GM23248 (cell line): ENCODE data around the gene FOSL2. TPM values are rescaled to one million over a fixed set of nuclear protein-coding genes. Genes with fewer than 3 reads are reported as not detected.

Experiments used
- DNase-seq: peaks from one replicate; pipeline ENCODE4 v3.0.0-alpha.2; 2015
- H2AFZ ChIP-seq: fragments of 200-600 bp; sonication (generic); 2 replicates; pipeline ENCODE4 v1.6.1; 2016; ENCODE audit warnings: antibody characterized with exemption
- H3F3A ChIP-seq: fragments of 200-600 bp; sonication (generic); 2 replicates; pipeline ENCODE4 v1.6.1; 2016; ENCODE audit warnings: mild to moderate bottlenecking, antibody characterized with exemption, mixed run types; ENCODE audit not compliant: insufficient read depth
- H3K27ac ChIP-seq: fragments of 200-600 bp; sonication (generic); 2 replicates; pipeline ENCODE4 v1.5.1; 2016; ENCODE audit warnings: mild to moderate bottlenecking
- H3K27me3 ChIP-seq: fragments of 200-600 bp; sonication (generic); replicated peaks from 2 replicates; pipeline ENCODE4 v1.6.1; 2016; ENCODE audit warnings: mild to moderate bottlenecking; ENCODE audit not compliant: insufficient read depth
- H3K36me3 ChIP-seq: fragments of 200-600 bp; sonication (generic); 2 replicates; pipeline ENCODE4 v1.6.1; 2016; ENCODE audit warnings: low read depth, mild to moderate bottlenecking
- H3K4me1 ChIP-seq: fragments of 200-600 bp; sonication (generic); 2 replicates; pipeline ENCODE4 v1.6.1; 2016; ENCODE audit warnings: mild to moderate bottlenecking; ENCODE audit not compliant: insufficient read depth
- H3K4me2 ChIP-seq: fragments of 200-600 bp; sonication (generic); one replicate; pipeline ENCODE4 v1.6.1; 2016; ENCODE audit warnings: mild to moderate bottlenecking; ENCODE audit not compliant: unreplicated experiment
- H3K4me3 ChIP-seq: fragments of 200-600 bp; sonication (generic); 2 replicates; pipeline ENCODE4 v1.5.1; 2016; ENCODE audit warnings: mild to moderate bottlenecking
- H3K79me2 ChIP-seq: fragments of 200-600 bp; sonication (generic); 2 replicates; pipeline ENCODE4 v1.6.1; 2016; ENCODE audit warnings: mild to moderate bottlenecking; ENCODE audit not compliant: insufficient read depth
- H3K9ac ChIP-seq: fragments of 200-600 bp; sonication (generic); 2 replicates; pipeline ENCODE4 v1.6.1; 2016; ENCODE audit warnings: mild to moderate bottlenecking
- H3K9me2 ChIP-seq: fragments of 200-600 bp; sonication (generic); 2 replicates; pipeline ENCODE4 v1.6.1; 2016; ENCODE audit warnings: mixed run types, mild to moderate bottlenecking, moderate library complexity; ENCODE audit not compliant: insufficient read depth
- H3K9me3 ChIP-seq: fragments of 200-600 bp; sonication (generic); one replicate; pipeline ENCODE4 v1.6.1; 2017; ENCODE audit warnings: low read depth
- H4K20me1 ChIP-seq: fragments of 200-600 bp; sonication (generic); 2 replicates; pipeline ENCODE4 v1.6.0; 2016; ENCODE audit not compliant: insufficient read depth
- EZH2 ChIP-seq: fragments of 200-600 bp; sonication (generic); IDR thresholded peaks from 2 replicates; pipeline ENCODE4 v1.6.1; 2018; ENCODE audit warnings: antibody characterized with exemption, mild to moderate bottlenecking; ENCODE audit not compliant: insufficient read depth, poor library complexity, severe bottlenecking
- EZH2phosphoT487 ChIP-seq: fragments of 200-600 bp; sonication (generic); IDR thresholded peaks from 2 replicates; pipeline ENCODE4 v1.6.1; 2018; ENCODE audit warnings: antibody characterized with exemption, moderate library complexity, mild to moderate bottlenecking, low read depth; ENCODE audit not compliant: insufficient read depth
- WGBS, 2 experiments: methylation state at CpG; one replicate each; pipeline ENCODE4 v1.1.6; 2015 to 2017; ENCODE audit warnings: low lambda C conversion rate in 2 of 2, low coverage in 1 of 2; ENCODE audit errors: missing lambda C conversion rate in 2 of 2; 5-methylcytosine and 5-hydroxymethylcytosine counted together
- in situ Hi-C: fragments of 300-500 bp; cut with MboI; formaldehyde crosslinking; loops from 2 replicates; pipeline ENCODE4 v1.15.0; 2020
- polyA plus RNA-seq: library from polyadenylated mRNA; unstranded; fragments of >200 nt; fragmentation: Nextera tagmentation; extraction: Ambion mirVana; gene quantifications from 2 replicates; pipeline ENCODE4 v1.2.1, GENCODE V29; 2016
- total RNA-seq: library from RNA; depleted of rRNA; stranded (reverse); fragments of >200 nt; shearing (Covaris generic); gene quantifications from 2 replicates; pipeline ENCODE4 v1.2.3, GENCODE V29; 2014

Gene FOSL2
- total and polyA plus RNA-seq, 2 experiments from 2014 or later, result 42.4 to 78.0 TPM

DNA sequence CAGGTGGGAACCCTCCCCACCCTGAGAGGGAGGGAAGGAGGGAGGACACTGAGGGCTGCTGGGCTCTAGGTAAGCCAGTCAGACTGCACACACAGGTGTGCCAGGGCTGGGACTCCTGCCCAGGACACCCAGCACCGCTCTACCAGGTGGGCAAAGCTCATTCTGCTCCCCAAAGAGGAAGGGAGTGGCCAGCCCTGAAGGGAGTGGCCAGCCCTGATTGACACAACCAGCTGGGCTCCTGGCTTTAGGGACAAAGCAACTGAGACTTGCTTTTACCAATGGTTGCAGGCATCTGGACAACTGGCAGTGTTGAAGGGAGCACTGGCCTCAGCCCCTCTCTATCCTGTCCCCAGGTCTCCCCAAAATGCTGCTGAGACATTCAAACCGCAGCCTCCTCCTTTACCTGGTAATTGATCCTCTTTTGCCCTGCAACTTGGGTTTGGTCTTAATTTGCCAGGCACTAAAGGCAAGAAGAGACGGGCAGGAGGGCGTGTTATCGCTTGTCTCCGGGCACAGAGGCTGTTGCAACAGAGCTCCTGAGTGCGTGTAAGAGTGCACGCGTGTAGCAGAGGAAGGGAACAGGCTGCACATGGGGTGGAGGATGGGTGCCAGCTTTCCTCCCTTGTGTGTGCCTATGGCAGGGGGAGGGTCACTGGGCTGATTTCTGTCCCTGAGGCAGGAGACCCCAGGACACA is 14.5 kb upstream of the FOSL2 start:
- TF ChIP-seq EZH2 (no peak), EZH2phosphoT487 (no peak)
- in situ Hi-C loops, result no loop called here
- WGBS, 2 experiments, result 92 to 94% methylated on average over 9 of the region's 9 CpGs

DNA sequence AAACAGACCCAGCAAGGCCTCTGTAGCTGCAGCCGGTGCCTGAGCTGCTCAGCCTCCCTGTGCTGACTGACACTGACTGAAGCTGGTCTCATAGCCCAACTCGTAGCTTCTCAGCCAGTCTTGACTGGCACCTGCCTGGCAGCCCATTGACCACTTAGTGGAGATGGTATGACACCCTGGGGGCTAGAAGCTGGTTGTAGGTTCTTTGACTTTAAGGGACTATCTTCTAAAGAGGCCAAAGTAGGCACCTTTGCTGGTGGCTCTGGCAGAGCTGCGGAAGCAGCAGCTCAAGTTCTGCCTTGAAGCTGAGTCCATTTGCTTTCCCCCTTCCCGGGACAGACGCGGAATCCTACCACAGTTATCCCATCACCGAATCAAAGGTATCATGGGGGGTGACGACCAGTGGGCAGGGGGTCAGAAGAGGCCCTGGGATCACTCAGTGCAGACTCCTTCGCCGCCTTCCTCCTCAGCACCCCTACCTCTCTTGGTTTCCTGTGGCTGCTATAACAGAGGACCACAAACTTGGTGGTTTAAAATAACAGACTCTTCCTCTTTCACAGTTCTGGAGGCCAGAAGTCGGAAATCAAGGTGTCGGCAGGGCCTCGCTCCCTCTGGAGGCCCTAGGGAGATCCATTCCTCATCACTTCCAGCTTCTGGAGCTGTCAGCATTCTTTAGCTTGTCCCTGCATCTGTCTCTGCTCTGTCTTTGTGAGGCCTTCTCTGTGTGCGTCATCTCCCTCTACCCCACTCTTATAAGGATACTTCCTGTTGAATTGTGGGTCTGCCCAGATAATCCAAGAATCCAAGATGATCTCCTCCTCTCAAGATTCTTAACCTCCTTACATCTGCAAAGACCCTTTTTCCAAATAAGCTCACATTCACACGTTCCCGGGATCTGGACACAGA is 13.7 kb upstream of the FOSL2 start:
- no peak for DNase-seq
- Histone ChIP-seq H3K9ac (no peak overlapping the region), H3K27me3 (no peaks in the 10 kb centered on the region), H3K4me1 (no peaks in the 10 kb centered on the region), H3K4me3 (no peak overlapping the region), H3K4me2 (no peak overlapping the region), H3K27ac (no peak overlapping the region), H3K79me2 (no peaks in the 10 kb centered on the region), H3K9me3 (no peaks in the 10 kb centered on the region), H3K36me3 (no peaks in the 10 kb centered on the region), H3K9me2 (no peaks in the 10 kb centered on the region), H2AFZ (no peak overlapping the region), H4K20me1 (no peaks in the 10 kb centered on the region), H3F3A (no peaks in the 10 kb centered on the region)
- TF ChIP-seq EZH2phosphoT487, result no peak
- 88 to 90% methylated on average over 16 of the region's 16 CpGs for WGBS, 2 experiments
- in situ Hi-C loops, result no loop called here

More for the DNA sequence above, 14.5 kb upstream of the FOSL2 start:
- no peaks in the 10 kb centered on the region for H3K9me2 ChIP-seq
- no peaks in the 10 kb centered on the region for H3K27me3 ChIP-seq
- no peak overlapping the region for H3K4me2 ChIP-seq
- H3K9ac ChIP-seq, result no peak overlapping the region
- no peaks in the 10 kb centered on the region for H4K20me1 ChIP-seq
- DNase-seq, result no peak
- H3K4me1 ChIP-seq, result no peaks in the 10 kb centered on the region
- no peak overlapping the region for H2AFZ ChIP-seq
- H3K27ac ChIP-seq, result no peak overlapping the region
- H3K9me3 ChIP-seq, result no peaks in the 10 kb centered on the region
- no peaks in the 10 kb centered on the region for H3K79me2 ChIP-seq
- no peak overlapping the region for H3K4me3 ChIP-seq
- no peaks in the 10 kb centered on the region for H3K36me3 ChIP-seq
- H3F3A ChIP-seq, result no peaks in the 10 kb centered on the region

DNA sequence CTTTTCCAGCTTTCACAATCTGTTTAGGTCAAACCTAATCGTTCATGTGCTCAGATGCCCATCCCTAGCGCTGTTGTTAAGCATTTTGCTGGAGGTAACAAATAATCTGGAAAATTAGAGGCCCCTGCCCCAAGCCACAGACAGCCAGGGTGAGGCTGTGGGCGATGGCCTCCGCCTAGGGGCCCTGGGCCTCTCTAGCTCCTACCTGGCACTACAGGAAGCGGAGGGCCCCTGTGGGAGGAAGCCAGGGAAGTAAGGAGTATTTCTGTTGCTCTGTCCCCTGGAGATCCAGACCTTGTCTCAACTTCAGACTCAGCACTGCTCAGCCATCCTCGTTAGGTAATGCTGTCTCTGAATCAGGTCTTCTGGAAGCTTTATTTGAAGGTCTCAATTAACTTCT is 12.4 kb upstream of the FOSL2 start:
- Histone ChIP-seq H3K9ac (no peak overlapping the region), H3K4me2 (no peak overlapping the region), H3K27me3 (no peaks in the 10 kb centered on the region), H2AFZ (no peak overlapping the region), H3K9me3 (no peaks in the 10 kb centered on the region), H3K4me3 (no peak overlapping the region), H3K27ac (no peak overlapping the region), H4K20me1 (no peaks in the 10 kb centered on the region), H3F3A (no peaks in the 10 kb centered on the region), H3K4me1 (no peaks in the 10 kb centered on the region), H3K79me2 (no peaks in the 10 kb centered on the region), H3K36me3 (no peaks in the 10 kb centered on the region), H3K9me2 (no peaks in the 10 kb centered on the region)
- DNase-seq, result no peak
- no peak for TF ChIP-seq EZH2
- TF ChIP-seq EZH2phosphoT487, result no peak
- in situ Hi-C loops, result no loop called here
- WGBS, 2 experiments, result 91 to 94% methylated on average over 6 of the region's 6 CpGs

DNA sequence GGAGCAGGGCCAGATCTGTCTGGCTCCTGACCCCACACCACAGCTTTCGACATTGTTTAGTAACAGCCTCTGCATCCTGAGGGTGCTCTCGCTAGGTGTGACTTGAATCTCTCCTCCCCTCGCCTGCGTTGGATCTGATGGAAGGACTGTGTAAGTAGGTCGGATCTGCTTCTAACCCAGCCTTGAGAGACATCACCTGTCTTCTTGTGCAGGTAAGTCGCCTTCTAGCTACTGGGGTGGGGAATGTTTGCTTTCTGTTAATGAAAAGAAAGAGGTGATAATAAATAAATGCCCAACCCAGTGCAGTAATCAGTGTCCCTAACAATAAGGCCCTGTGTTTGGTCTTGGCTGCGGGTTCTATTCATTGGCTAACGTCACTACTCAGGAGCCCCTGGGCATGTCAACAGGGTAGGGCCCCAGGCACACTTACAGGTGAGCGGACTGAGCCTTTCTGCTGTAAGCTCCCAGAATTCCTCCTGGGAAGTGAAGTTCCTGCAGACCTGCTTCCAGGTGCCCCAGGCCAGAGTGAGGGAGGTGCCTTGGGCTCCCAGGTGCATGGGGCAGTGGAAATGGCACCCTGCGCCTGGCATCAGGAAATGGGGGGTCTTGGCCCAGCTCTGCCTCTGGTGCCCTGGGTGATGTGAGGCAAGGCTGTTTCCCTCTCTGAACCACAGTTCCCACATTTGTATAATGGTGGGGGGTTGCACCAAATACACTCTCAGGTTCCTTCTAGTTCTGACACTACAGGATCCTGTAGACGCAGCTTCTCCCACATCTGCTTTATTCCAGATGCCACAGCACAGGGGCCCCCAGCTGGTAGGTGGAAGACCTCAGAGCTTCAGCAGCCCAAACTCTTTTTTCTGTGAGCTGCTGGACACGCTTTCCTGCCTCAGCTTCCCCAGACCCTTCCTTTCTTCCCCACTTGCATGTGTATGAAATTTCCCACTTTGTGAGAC is 11.2 kb upstream of the FOSL2 start:
- Histone ChIP-seq H2AFZ (no peak overlapping the region), H3K4me1 (no peaks in the 10 kb centered on the region), H3K9ac (no peak overlapping the region), H3K9me3 (no peaks in the 10 kb centered on the region), H3K27ac (no peak overlapping the region), H4K20me1 (no peaks in the 10 kb centered on the region), H3K4me2 (no peak overlapping the region), H3K27me3 (no peaks in the 10 kb centered on the region), H3K36me3 (no peaks in the 10 kb centered on the region), H3K79me2 (no peaks in the 10 kb centered on the region), H3K9me2 (no peaks in the 10 kb centered on the region), H3F3A (no peaks in the 10 kb centered on the region), H3K4me3 (no peak overlapping the region)
- 87% methylated on average over 12 of the region's 12 CpGs for WGBS, 2 experiments
- in situ Hi-C loops, result no loop called here
- TF ChIP-seq EZH2phosphoT487, result no peak
- TF ChIP-seq EZH2, result no peak
- no peak for DNase-seq
